Measurements from ENCODE around the gene ORC3.

GRCh38 chr6:87714093-87714842, 124.3 kb downstream of the ORC3 start:
- no peak for TF ChIP-seq POLR2A (IDR thresholded peaks at IDR 0.05; ENCODE audit: extremely low read depth, insufficient read length)
- peak; percentile 21; the same call in 1 of the 2 replicates for TF ChIP-seq MAX (IDR thresholded peaks at IDR 0.05; ENCODE audit: low read depth, low read length)
- TF ChIP-seq CTCF (IDR thresholded peaks at IDR 0.05; ENCODE audit: low read depth, low read length) = no peak
- peak; percentile 20; the same call in 1 of the 2 replicates for TF ChIP-seq MYC (IDR thresholded peaks at IDR 0.05; ENCODE audit: low read depth, low read length)

Measured in NB4 (cell line).